Activated CD4-positive, alpha-beta T cell treated with anti-CD3 and anti-CD28 coated beads for 36 hours (primary cell): ENCODE measurements around the gene EVL. TPM values are rescaled to one million over a fixed set of nuclear protein-coding genes. Genes with fewer than 3 reads are reported as not detected.

ENCODE experiments used
- ATAC-seq: fragments of 200-7000 bp; cut with Tn5 transposase; one replicate; pipeline ENCODE4 v1.10.0; 2021; ENCODE audit warnings: mild to moderate bottlenecking, moderate library complexity
- CTCF ChIA-PET: fragments of 350-600 bp; sonication (Branson Sonifier 250); formaldehyde crosslinking; loops from one replicate; lab custom pipeline; 2021; ENCODE audit warnings: antibody characterized with exemption; lab: Charles Lee
- POLR2A ChIA-PET: fragments of 350-600 bp; sonication (Branson Sonifier 250); formaldehyde crosslinking; loops from one replicate; lab custom pipeline; 2021; ENCODE audit warnings: antibody characterized with exemption, inconsistent platforms; lab: Charles Lee
- DNase-seq: peaks from one replicate; pipeline ENCODE4 v3.0.0-alpha.2; 2020
- H3K27ac Mint-ChIP-seq: one replicate; pipeline ENCODE4 v1.8.0; 2021; ENCODE audit warnings: mixed read lengths
- H3K27me3 Mint-ChIP-seq: one replicate; pipeline ENCODE4 v1.8.0; 2021; ENCODE audit warnings: mixed read lengths
- H3K36me3 Mint-ChIP-seq: one replicate; pipeline ENCODE4 v1.8.0; 2021; ENCODE audit warnings: low read depth, mixed read lengths
- H3K4me1 Mint-ChIP-seq: one replicate; pipeline ENCODE4 v1.8.0; 2021; ENCODE audit warnings: mixed read lengths
- H3K4me3 Mint-ChIP-seq: one replicate; pipeline ENCODE4 v1.8.0; 2021; ENCODE audit warnings: mild to moderate bottlenecking, moderate library complexity, mixed read lengths
- H3K9me3 Mint-ChIP-seq: one replicate; pipeline ENCODE4 v1.8.0; 2021; ENCODE audit warnings: low read depth, mixed read lengths
- intact Hi-C, 2 experiments: fragments of 100-400 bp; cut with DNase I in 1 of 2; cut with micrococcal nuclease in 1 of 2; formaldehyde crosslinking; loops; one replicate each; pipeline versions ENCODE4 v1.14.2 to v1.15.1; 2022 to 2024; cut with DNase I, micrococcal nuclease
- total RNA-seq, 2 experiments: library from RNA; stranded (reverse); gene quantifications; one replicate each; pipeline ENCODE4 v1.2.3, GENCODE V29; 2021

Gene EVL
- total RNA-seq = 100 to 1,000 TPM; 249 to 378 TPM

GRCh38 chr14:100065111-100065871, at the start of gene EVL:
EVL (plus strand) TSS chr14:100065422; CDS start chr14:100065501, 79 bp downstream.
- peak within 1 kb of the TSS; percentile 99 for H3K27ac Mint-ChIP-seq
- peak within 1 kb of the TSS; percentile 75 for H3K4me3 Mint-ChIP-seq
- ChIA-PET POLR2A (interaction anchor here (0.8 to 12.0 kb wide), 12 partner anchors 10 to 1758 kb away, joined by 3 to 162 read pairs (median 7); a partner anchor contains a TSS), CTCF (interaction anchor here (0.6 to 17.2 kb wide), 11 partner anchors 8 to 146 kb away, joined by 3 to 231 read pairs (median 9); no protein-coding TSS in a partner anchor)
- H3K4me1 Mint-ChIP-seq = peaks cover 69% of the 10 kb centered on the region
- DNase-seq = peak; percentile 94
- H3K9me3 Mint-ChIP-seq = no peaks in the 10 kb centered on the region
- no peaks in the 10 kb centered on the region for H3K27me3 Mint-ChIP-seq
- peaks cover 36% of the 10 kb centered on the region for H3K36me3 Mint-ChIP-seq
- intact Hi-C loops = loop anchor here (5.0 to 10.0 kb wide), 10 partner anchors 83 to 1900 kb away; partner anchors contain the start of genes BCL11B (in 1 of the 2), CCDC85C (in 1 of the 2), CCNK (in 1 of the 2) and PPP2R5C (in 1 of the 2)
- peak; percentile 30 for ATAC-seq

- Mint-ChIP-seq H3K4me1 (peaks cover 3% of the 10 kb centered on the region), H3K27ac (no peak overlapping the region), H3K4me3 (no peak overlapping the region), H3K9me3 (no peaks in the 10 kb centered on the region), H3K27me3 (no peaks in the 10 kb centered on the region), H3K36me3 (no peaks in the 10 kb centered on the region)
- intact Hi-C loops = no loop called here
- no peak for ATAC-seq
- ChIA-PET CTCF (interaction anchor here (0.6 to 1.1 kb wide), 4 partner anchors 13 to 176 kb away, joined by 3 to 4 read pairs (median 4); no protein-coding TSS in a partner anchor), POLR2A (no interaction called here)
- DNase-seq = no peak
These were observed 47.7 kb upstream of the EVL start for GRCh38 chr14:100017553-100017952.

GRCh38 chr14:100018054-100018453, 47.2 kb upstream of the EVL start:
- H3K27ac Mint-ChIP-seq = no peak overlapping the region
- no peaks in the 10 kb centered on the region for H3K9me3 Mint-ChIP-seq
- H3K4me1 Mint-ChIP-seq = no peaks in the 10 kb centered on the region
- no peak for DNase-seq
- no peak for ATAC-seq
- H3K36me3 Mint-ChIP-seq = no peaks in the 10 kb centered on the region
- POLR2A ChIA-PET = no interaction called here
- CTCF ChIA-PET = interaction anchor here (1.1 kb wide), 2 partner anchors 87 to 176 kb away, joined by 3 to 4 read pairs; no protein-coding TSS in a partner anchor
- no peaks in the 10 kb centered on the region for H3K27me3 Mint-ChIP-seq
- intact Hi-C loops = no loop called here
- no peak overlapping the region for H3K4me3 Mint-ChIP-seq

GRCh38 chr14:100018482-100018881, 46.7 kb upstream of the EVL start:
- no peak overlapping the region for H3K27ac Mint-ChIP-seq
- POLR2A ChIA-PET = no interaction called here
- CTCF ChIA-PET = interaction anchor here (0.6 to 1.1 kb wide), 3 partner anchors 21 to 175 kb away, joined by 3 to 4 read pairs (median 3); no protein-coding TSS in a partner anchor
- intact Hi-C loops = no loop called here
- no peaks in the 10 kb centered on the region for H3K4me1 Mint-ChIP-seq
- ATAC-seq (no peak), DNase-seq (no peak)
- no peaks in the 10 kb centered on the region for H3K27me3 Mint-ChIP-seq
- no peaks in the 10 kb centered on the region for H3K9me3 Mint-ChIP-seq
- no peaks in the 10 kb centered on the region for H3K36me3 Mint-ChIP-seq
- no peak overlapping the region for H3K4me3 Mint-ChIP-seq

GRCh38 chr14:100019156-100019744, 46.0 kb upstream of the EVL start:
- DNase-seq = no peak
- POLR2A ChIA-PET = no interaction called here
- intact Hi-C loops = no loop called here
- no peak for ATAC-seq
- no peaks in the 10 kb centered on the region for H3K9me3 Mint-ChIP-seq
- peaks cover 2% of the 10 kb centered on the region for H3K4me1 Mint-ChIP-seq
- H3K27ac Mint-ChIP-seq = no peak overlapping the region
- H3K27me3 Mint-ChIP-seq = no peaks in the 10 kb centered on the region
- CTCF ChIA-PET = interaction anchor here (0.6 to 1.1 kb wide), 4 partner anchors 9 to 85 kb away, joined by 3 to 5 read pairs (median 3); no protein-coding TSS in a partner anchor
- no peak overlapping the region for H3K4me3 Mint-ChIP-seq
- H3K36me3 Mint-ChIP-seq = no peaks in the 10 kb centered on the region

- Mint-ChIP-seq H3K36me3 (no peaks in the 10 kb centered on the region), H3K4me1 (peaks cover 12% of the 10 kb centered on the region), H3K27ac (no peak overlapping the region), H3K4me3 (no peak overlapping the region), H3K27me3 (no peaks in the 10 kb centered on the region), H3K9me3 (no peaks in the 10 kb centered on the region)
- POLR2A ChIA-PET = interaction anchor here (0.6 kb wide), 1 partner anchor 91 kb away, joined by 3 read pairs; no protein-coding TSS in a partner anchor
- CTCF ChIA-PET = interaction anchor here (0.7 to 1.2 kb wide), 3 partner anchors 18 to 67 kb away, joined by 3 to 5 read pairs (median 3); no protein-coding TSS in a partner anchor
- no peak for DNase-seq
- intact Hi-C loops = no loop called here
- ATAC-seq = no peak
These were observed 44.6 kb upstream of the EVL start for GRCh38 chr14:100020629-100021028.

- no peak overlapping the region for H3K4me3 Mint-ChIP-seq
- POLR2A ChIA-PET = no interaction called here
- no peaks in the 10 kb centered on the region for H3K27me3 Mint-ChIP-seq
- ATAC-seq (no peak), DNase-seq (no peak)
- no peak overlapping the region for H3K27ac Mint-ChIP-seq
- intact Hi-C loops = no loop called here
- H3K36me3 Mint-ChIP-seq = no peaks in the 10 kb centered on the region
- H3K9me3 Mint-ChIP-seq = no peaks in the 10 kb centered on the region
- CTCF ChIA-PET = no interaction called here
- peaks cover 12% of the 10 kb centered on the region for H3K4me1 Mint-ChIP-seq
These were observed 42.3 kb upstream of the EVL start for GRCh38 chr14:100022772-100023451.

- no peaks in the 10 kb centered on the region for H3K36me3 Mint-ChIP-seq
- H3K4me3 Mint-ChIP-seq = no peak overlapping the region
- ATAC-seq = peak; percentile 95
- CTCF ChIA-PET = interaction anchor here (0.6 to 2.9 kb wide), 10 partner anchors 10 to 81 kb away, joined by 3 to 14 read pairs (median 3); no protein-coding TSS in a partner anchor
- peaks cover 12% of the 10 kb centered on the region for H3K4me1 Mint-ChIP-seq
- H3K9me3 Mint-ChIP-seq = no peaks in the 10 kb centered on the region
- H3K27ac Mint-ChIP-seq = no peak overlapping the region
- H3K27me3 Mint-ChIP-seq = no peaks in the 10 kb centered on the region
- POLR2A ChIA-PET = no interaction called here
- DNase-seq = peak; percentile 63
- intact Hi-C loops = loop anchor here in 1 of 2 experiments (1.0 kb wide), 1 partner anchor 43 kb away; no protein-coding TSS in a partner anchor
These were observed 40.1 kb upstream of the EVL start for GRCh38 chr14:100025111-100025510.

- H3K4me1 Mint-ChIP-seq = peaks cover 15% of the 10 kb centered on the region
- CTCF ChIA-PET = interaction anchor here (1.1 kb wide), 1 partner anchor 30 kb away, joined by 3 read pairs; no protein-coding TSS in a partner anchor
- H3K9me3 Mint-ChIP-seq = no peaks in the 10 kb centered on the region
- POLR2A ChIA-PET = no interaction called here
- DNase-seq = no peak
- no peaks in the 10 kb centered on the region for H3K27me3 Mint-ChIP-seq
- no peak for ATAC-seq
- no peaks in the 10 kb centered on the region for H3K36me3 Mint-ChIP-seq
- no peak overlapping the region for H3K4me3 Mint-ChIP-seq
- no peak overlapping the region for H3K27ac Mint-ChIP-seq
- intact Hi-C loops = no loop called here
These were observed 37.3 kb upstream of the EVL start for GRCh38 chr14:100027771-100028490.

GRCh38 chr14:100028990-100029677, 36.1 kb upstream of the EVL start:
- ATAC-seq (no peak), DNase-seq (no peak)
- Mint-ChIP-seq H3K4me1 (peaks cover 13% of the 10 kb centered on the region), H3K4me3 (no peak overlapping the region), H3K27me3 (no peaks in the 10 kb centered on the region), H3K27ac (no peak overlapping the region), H3K36me3 (no peaks in the 10 kb centered on the region), H3K9me3 (no peaks in the 10 kb centered on the region)
- POLR2A ChIA-PET = no interaction called here
- intact Hi-C loops = no loop called here
- CTCF ChIA-PET = interaction anchor here (0.5 to 1.1 kb wide), 3 partner anchors 32 to 155 kb away, joined by 3 read pairs; no protein-coding TSS in a partner anchor
